PC-3 (cell line): ENCODE measurements around the gene PLIN3. TPM values are rescaled to one million over a fixed set of nuclear protein-coding genes. Genes with fewer than 3 reads are reported as not detected.
"Not testable (repeated sequence)": the region's sequence is repeated elsewhere in the genome, so short reads cannot be mapped to it uniquely, and the experiment has no call there.

Experiments used
- ATAC-seq: fragments of 200-7000 bp; cut with Tn5 transposase; 2 replicates; pipeline ENCODE4 v1.9.1; 2020; ENCODE audit warnings: mild to moderate bottlenecking, moderate library complexity
- BruUV-seq: library from RNA; stranded (reverse); fragments of 400-500 nt; replicated peaks from 2 replicates; lab custom pipeline; 2021; lab: Mats Ljungman, UMichigan
- CTCF ChIA-PET: fragments of 300-600 bp; sonication (Branson Sonifier 250); formaldehyde crosslinking; loops from one replicate; lab custom pipeline; 2022; ENCODE audit warnings: antibody characterized with exemption; lab: Charles Lee
- POLR2A ChIA-PET: fragments of 300-600 bp; sonication (Branson Sonifier 250); formaldehyde crosslinking; loops from one replicate; lab custom pipeline; 2022; ENCODE audit warnings: antibody characterized with exemption; ENCODE audit not compliant: unreplicated experiment; lab: Charles Lee
- DNase-seq: peaks from one replicate; pipeline ENCODE4 v3.0.0-alpha.2; 2015
- H2AFZ ChIP-seq: fragments of 300-600 bp; sonication (generic); 2 replicates; pipeline ENCODE4 v1.6.0; 2016; ENCODE audit warnings: antibody characterized with exemption, low read length
- H3F3A ChIP-seq: fragments of 300-600 bp; sonication (generic); one replicate; pipeline ENCODE4 v1.6.0; 2017; ENCODE audit warnings: antibody characterized with exemption, low read length, control low read depth, mild to moderate bottlenecking; ENCODE audit not compliant: unreplicated experiment
- H3K27ac ChIP-seq: fragments of 300-600 bp; sonication (generic); 2 replicates; pipeline ENCODE4 v1.5.1; 2016; ENCODE audit warnings: mild to moderate bottlenecking, low read length
- H3K27me3 ChIP-seq: fragments of 300-600 bp; sonication (generic); 2 replicates; pipeline ENCODE4 v1.6.1; 2016; ENCODE audit warnings: low read length, mixed read lengths
- H3K36me3 ChIP-seq: fragments of 300-600 bp; sonication (generic); 2 replicates; pipeline ENCODE4 v1.6.1; 2016; ENCODE audit warnings: low read depth, mixed run types, low read length, mixed read lengths
- H3K4me1 ChIP-seq: fragments of 300-600 bp; sonication (generic); 2 replicates; pipeline ENCODE4 v1.5.1; 2016; ENCODE audit warnings: low read length; ENCODE audit not compliant: insufficient read depth
- H3K4me2 ChIP-seq: fragments of 300-600 bp; sonication (generic); 2 replicates; pipeline ENCODE4 v1.6.0; 2016; ENCODE audit warnings: low read length
- H3K4me3 ChIP-seq: fragments of 300-600 bp; sonication (generic); 2 replicates; pipeline ENCODE4 v1.5.1; 2016; ENCODE audit warnings: mild to moderate bottlenecking, low read length, mixed read lengths
- H3K79me2 ChIP-seq: fragments of 300-600 bp; sonication (generic); 2 replicates; pipeline ENCODE4 v1.6.1; 2017; ENCODE audit warnings: low read length, mixed read lengths
- H3K9ac ChIP-seq: fragments of 300-600 bp; sonication (generic); 2 replicates; pipeline ENCODE4 v1.6.0; 2016; ENCODE audit warnings: mild to moderate bottlenecking, low read length
- H3K9me2 ChIP-seq: fragments of 300-600 bp; sonication (generic); replicated peaks from 2 replicates; pipeline ENCODE4 v1.6.1; 2016; ENCODE audit warnings: mixed run types, low read length, mixed read lengths
- H3K9me3 ChIP-seq: fragments of 300-600 bp; sonication (generic); 2 replicates; pipeline ENCODE4 v1.6.1; 2016; ENCODE audit warnings: low read length, mixed read lengths
- H4K20me1 ChIP-seq: fragments of 300-600 bp; sonication (generic); 2 replicates; pipeline ENCODE4 v1.6.1; 2016; ENCODE audit warnings: low read length, mixed read lengths
- CTCF ChIP-seq: fragments of 300-600 bp; sonication (generic); conservative IDR thresholded peaks from 2 replicates; pipeline ENCODE4 v1.5.1; 2017; ENCODE audit warnings: antibody characterized with exemption, low read depth, mild to moderate bottlenecking, low read length
- EZH2 ChIP-seq: fragments of 300-600 bp; sonication (generic); IDR thresholded peaks from one replicate; pipeline ENCODE4 v1.6.1; 2017; ENCODE audit warnings: antibody characterized with exemption, mild to moderate bottlenecking, low read length; ENCODE audit not compliant: unreplicated experiment
- EZH2phosphoT487 ChIP-seq: fragments of 300-600 bp; sonication (generic); IDR thresholded peaks from 2 replicates; pipeline ENCODE4 v1.6.1; 2018; ENCODE audit warnings: mild to moderate bottlenecking, antibody characterized with exemption, low read length, borderline replicate concordance
- intact Hi-C: fragments of 100-400 bp; cut with micrococcal nuclease; formaldehyde crosslinking; loops from 2 replicates; pipeline ENCODE4 v1.9.0; 2023
- total RNA-seq: library from RNA; depleted of rRNA; stranded (reverse); fragments of >200 nt; gene quantifications from 2 replicates; pipeline ENCODE4 v1.2.3, GENCODE V29; 2014

The PLIN3 gene
- total RNA-seq, 1 experiment from 2014 or later, result 136 TPM

- Histone ChIP-seq H3K79me2 (peaks cover 60% of the 10 kb centered on the region), H2AFZ (no peak overlapping the region), H3K9me2 (no peaks in the 10 kb centered on the region), H3K4me2 (peak overlapping the region; percentile 100), H3K27ac (peak overlapping the region; percentile 28; the same call in 1 of the 2 replicates), H3K4me1 (peaks cover 33% of the 10 kb centered on the region), H4K20me1 (peaks cover 31% of the 10 kb centered on the region), H3K27me3 (no peaks in the 10 kb centered on the region), H3K4me3 (peak overlapping the region; percentile 95), H3F3A (peaks cover 3% of the 10 kb centered on the region), H3K9ac (peak overlapping the region; percentile 5; the same call in 1 of the 2 replicates), H3K36me3 (peaks cover 14% of the 10 kb centered on the region; the same call in 1 of the 2 replicates), H3K9me3 (no peaks in the 10 kb centered on the region)
- TF ChIP-seq EZH2 (no peak), CTCF (no peak), EZH2phosphoT487 (no peak)
- no TSS peak for BruUV-seq
- peak; percentile 14 for ATAC-seq
- intact Hi-C loops, result no loop called here
- ChIA-PET POLR2A (no interaction called here), CTCF (no interaction called here)
- peak; percentile 72 for DNase-seq
Measured at GRCh38 chr19:4795400-4795799, 72.1 kb downstream of the PLIN3 start.

- H3K9me2 ChIP-seq, result no peaks in the 10 kb centered on the region
- H2AFZ ChIP-seq, result no peak overlapping the region
- DNase-seq (peak; percentile 86), ATAC-seq (no peak)
- ChIA-PET POLR2A (no interaction called here), CTCF (no interaction called here)
- H3K79me2 ChIP-seq, result peaks cover 60% of the 10 kb centered on the region
- peaks cover 31% of the 10 kb centered on the region for H4K20me1 ChIP-seq
- H3K4me3 ChIP-seq, result peak overlapping the region; percentile 95
- intact Hi-C loops, result no loop called here
- H3F3A ChIP-seq, result peaks cover 2% of the 10 kb centered on the region
- H3K9me3 ChIP-seq, result no peaks in the 10 kb centered on the region
- peak overlapping the region; percentile 28 for H3K27ac ChIP-seq
- no TSS peak for BruUV-seq
- no peaks in the 10 kb centered on the region for H3K27me3 ChIP-seq
- no peak for TF ChIP-seq EZH2phosphoT487
- peaks cover 29% of the 10 kb centered on the region for H3K4me1 ChIP-seq
- peaks cover 14% of the 10 kb centered on the region; the same call in 1 of the 2 replicates for H3K36me3 ChIP-seq
- peak overlapping the region; percentile 98; the same call in 1 of the 2 replicates for H3K9ac ChIP-seq
- H3K4me2 ChIP-seq, result peak overlapping the region; percentile 100
Measured at GRCh38 chr19:4794971-4795370, 72.5 kb downstream of the PLIN3 start.

- H3K4me1 ChIP-seq, result peaks cover 29% of the 10 kb centered on the region
- H3F3A ChIP-seq, CTCF ChIA-PET, H3K9me2 ChIP-seq, BruUV-seq, POLR2A ChIA-PET, H3K27ac ChIP-seq, H3K27me3 ChIP-seq, H2AFZ ChIP-seq, DNase-seq, H3K9me3 ChIP-seq, intact Hi-C loops, ATAC-seq: not testable (repeated sequence)
- H3K36me3 ChIP-seq, result peaks cover 14% of the 10 kb centered on the region; the same call in 1 of the 2 replicates
- H3K9ac ChIP-seq, result peak overlapping the region; percentile 98
- H4K20me1 ChIP-seq, result peaks cover 31% of the 10 kb centered on the region
- H3K4me2 ChIP-seq, result peak overlapping the region; percentile 100
- H3K4me3 ChIP-seq, result peak overlapping the region; percentile 95
- peaks cover 60% of the 10 kb centered on the region for H3K79me2 ChIP-seq
Measured at GRCh38 chr19:4793278-4793677, 74.2 kb downstream of the PLIN3 start.

- H3K9me3 ChIP-seq, H2AFZ ChIP-seq, POLR2A ChIA-PET, CTCF ChIA-PET, H3K9me2 ChIP-seq, H3K27me3 ChIP-seq, H3F3A ChIP-seq, BruUV-seq, ATAC-seq, intact Hi-C loops: not testable (repeated sequence)
- H3K9ac ChIP-seq, result peak overlapping the region; percentile 98
- H4K20me1 ChIP-seq, result peaks cover 31% of the 10 kb centered on the region
- peak overlapping the region; percentile 81; the same call in 1 of the 2 replicates for H3K27ac ChIP-seq
- H3K4me2 ChIP-seq, result peak overlapping the region; percentile 100
- peaks cover 60% of the 10 kb centered on the region for H3K79me2 ChIP-seq
- peak overlapping the region; percentile 95 for H3K4me3 ChIP-seq
- DNase-seq, result peak; percentile 24
- H3K4me1 ChIP-seq, result peaks cover 29% of the 10 kb centered on the region
- peaks cover 14% of the 10 kb centered on the region; the same call in 1 of the 2 replicates for H3K36me3 ChIP-seq
Measured at GRCh38 chr19:4792866-4793195, 74.6 kb downstream of the PLIN3 start.

- Histone ChIP-seq H2AFZ (peak overlapping the region; percentile 79), H3K4me2 (peak overlapping the region; percentile 100), H3K79me2 (peaks cover 55% of the 10 kb centered on the region), H3K27ac (peak overlapping the region; percentile 81), H3K36me3 (peaks cover 12% of the 10 kb centered on the region; the same call in 1 of the 2 replicates), H4K20me1 (peaks cover 31% of the 10 kb centered on the region), H3K9ac (peak overlapping the region; percentile 98), H3K4me1 (peaks cover 29% of the 10 kb centered on the region), H3K4me3 (peak overlapping the region; percentile 95)
- POLR2A ChIA-PET, result interaction anchor here (0.8 kb wide), 1 partner anchor 33 kb away, joined by 26 read pairs; no protein-coding TSS in a partner anchor
- H3K9me3 ChIP-seq, H3K27me3 ChIP-seq, H3K9me2 ChIP-seq, H3F3A ChIP-seq, ATAC-seq, DNase-seq, intact Hi-C loops, BruUV-seq: not testable (repeated sequence)
- CTCF ChIA-PET, result interaction anchor here (1.5 kb wide), 1 partner anchor 78 kb away, joined by 11 read pairs; no protein-coding TSS in a partner anchor
Measured at GRCh38 chr19:4792019-4792865, 75.2 kb downstream of the PLIN3 start.
